ENCODE measurements around the gene NLRP13. TPM values are rescaled to one million over a fixed set of nuclear protein-coding genes. Genes with fewer than 3 reads are reported as not detected.
"Not testable (repeated sequence)": the region's sequence is repeated elsewhere in the genome, so short reads cannot be mapped to it uniquely, and the experiment has no call there.

Gene NLRP13, protein sequence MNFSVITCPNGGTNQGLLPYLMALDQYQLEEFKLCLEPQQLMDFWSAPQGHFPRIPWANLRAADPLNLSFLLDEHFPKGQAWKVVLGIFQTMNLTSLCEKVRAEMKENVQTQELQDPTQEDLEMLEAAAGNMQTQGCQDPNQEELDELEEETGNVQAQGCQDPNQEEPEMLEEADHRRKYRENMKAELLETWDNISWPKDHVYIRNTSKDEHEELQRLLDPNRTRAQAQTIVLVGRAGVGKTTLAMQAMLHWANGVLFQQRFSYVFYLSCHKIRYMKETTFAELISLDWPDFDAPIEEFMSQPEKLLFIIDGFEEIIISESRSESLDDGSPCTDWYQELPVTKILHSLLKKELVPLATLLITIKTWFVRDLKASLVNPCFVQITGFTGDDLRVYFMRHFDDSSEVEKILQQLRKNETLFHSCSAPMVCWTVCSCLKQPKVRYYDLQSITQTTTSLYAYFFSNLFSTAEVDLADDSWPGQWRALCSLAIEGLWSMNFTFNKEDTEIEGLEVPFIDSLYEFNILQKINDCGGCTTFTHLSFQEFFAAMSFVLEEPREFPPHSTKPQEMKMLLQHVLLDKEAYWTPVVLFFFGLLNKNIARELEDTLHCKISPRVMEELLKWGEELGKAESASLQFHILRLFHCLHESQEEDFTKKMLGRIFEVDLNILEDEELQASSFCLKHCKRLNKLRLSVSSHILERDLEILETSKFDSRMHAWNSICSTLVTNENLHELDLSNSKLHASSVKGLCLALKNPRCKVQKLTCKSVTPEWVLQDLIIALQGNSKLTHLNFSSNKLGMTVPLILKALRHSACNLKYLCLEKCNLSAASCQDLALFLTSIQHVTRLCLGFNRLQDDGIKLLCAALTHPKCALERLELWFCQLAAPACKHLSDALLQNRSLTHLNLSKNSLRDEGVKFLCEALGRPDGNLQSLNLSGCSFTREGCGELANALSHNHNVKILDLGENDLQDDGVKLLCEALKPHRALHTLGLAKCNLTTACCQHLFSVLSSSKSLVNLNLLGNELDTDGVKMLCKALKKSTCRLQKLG
- total RNA-seq, result not detected in 2 replicates

DNA sequence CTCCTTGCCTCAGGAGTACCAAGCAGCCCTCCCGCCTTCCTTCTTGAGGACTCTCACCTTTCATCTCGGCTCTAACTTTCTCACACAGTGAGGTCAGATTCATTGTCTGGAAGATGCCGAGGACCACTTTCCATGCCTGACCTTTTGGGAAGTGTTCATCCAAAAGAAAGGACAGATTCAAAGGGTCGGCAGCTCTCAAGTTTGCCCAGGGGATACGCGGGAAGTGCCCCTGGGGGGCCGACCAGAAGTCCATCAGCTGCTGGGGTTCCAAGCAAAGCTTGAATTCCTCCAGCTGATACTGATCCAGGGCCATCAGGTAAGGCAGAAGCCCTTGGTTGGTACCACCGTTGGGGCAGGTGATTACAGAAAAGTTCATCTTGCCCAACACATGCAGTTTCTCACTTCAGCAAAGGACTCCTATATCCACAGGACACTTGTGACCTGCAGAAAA, at the start of gene NLRP13:
Gene NLRP13 (minus strand): TSS at position 401 of the 451 bp plus-strand sequence. CDS start 25 bp downstream, at position 376.
- intact Hi-C loops (cut with micrococcal nuclease), result no loop called here

DNA sequence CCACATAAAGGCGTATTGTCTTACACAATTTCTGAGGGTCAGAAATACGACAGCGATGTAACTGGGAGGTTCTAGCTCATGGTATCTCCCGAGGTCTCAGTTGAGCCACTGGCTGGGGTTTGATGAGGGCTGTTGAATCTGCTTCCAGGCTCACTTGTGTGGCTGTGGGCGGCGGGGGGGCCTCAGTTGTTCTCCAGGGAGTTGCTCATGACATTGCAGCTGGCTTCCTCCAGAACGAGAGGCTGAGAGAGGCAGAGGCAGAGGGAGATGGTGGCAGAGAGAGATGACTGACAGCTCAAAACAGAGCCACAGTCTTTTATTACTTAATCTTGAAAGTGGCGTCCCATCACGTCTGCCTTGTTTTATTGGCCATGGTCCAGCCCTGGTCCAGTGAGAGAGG, 48.3 kb upstream of the NLRP13 start:
- intact Hi-C loops (cut with micrococcal nuclease), result no loop called here

DNA sequence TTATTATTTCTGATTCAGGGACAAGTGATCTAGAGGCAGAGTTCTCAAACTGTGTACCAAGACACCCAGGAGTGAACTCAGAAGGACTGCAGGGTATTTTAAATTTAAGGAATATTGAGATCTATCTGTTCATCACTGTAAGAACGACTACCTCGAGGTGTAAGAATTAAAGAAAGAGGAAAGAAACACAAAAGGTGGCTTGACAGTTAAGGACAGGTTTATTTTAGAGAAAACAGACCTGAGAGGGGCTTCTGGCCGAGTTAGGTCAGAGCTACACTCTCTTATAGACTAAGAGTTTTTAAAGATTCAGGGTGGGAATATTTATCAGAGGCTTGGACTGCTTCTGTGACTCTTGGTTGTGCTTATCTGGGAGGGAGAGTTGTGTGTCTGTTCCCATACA, 41.8 kb upstream of the NLRP13 start:
- intact Hi-C loops (cut with micrococcal nuclease), result no loop called here

DNA sequence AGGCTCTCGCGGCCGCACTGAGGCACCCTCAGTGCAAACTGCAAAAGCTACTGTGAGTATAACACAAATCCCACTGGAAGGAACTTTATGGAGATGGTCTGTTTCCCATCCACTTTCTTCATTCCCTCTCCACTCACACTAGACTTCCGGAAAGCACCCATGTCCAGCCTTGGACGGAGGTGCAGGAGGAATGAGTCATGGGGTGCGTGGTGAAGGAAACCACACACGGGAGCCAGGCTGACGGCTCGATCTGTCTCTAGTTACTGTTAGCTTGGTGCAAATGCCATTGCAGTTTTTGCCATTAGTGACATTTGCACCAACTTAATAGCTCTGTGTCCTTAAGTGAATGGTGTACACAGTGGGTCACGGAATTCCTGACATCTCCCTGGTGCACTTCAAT, 30.1 kb upstream of the NLRP13 start:
- intact Hi-C loops (cut with micrococcal nuclease), result no loop called here

DNA sequence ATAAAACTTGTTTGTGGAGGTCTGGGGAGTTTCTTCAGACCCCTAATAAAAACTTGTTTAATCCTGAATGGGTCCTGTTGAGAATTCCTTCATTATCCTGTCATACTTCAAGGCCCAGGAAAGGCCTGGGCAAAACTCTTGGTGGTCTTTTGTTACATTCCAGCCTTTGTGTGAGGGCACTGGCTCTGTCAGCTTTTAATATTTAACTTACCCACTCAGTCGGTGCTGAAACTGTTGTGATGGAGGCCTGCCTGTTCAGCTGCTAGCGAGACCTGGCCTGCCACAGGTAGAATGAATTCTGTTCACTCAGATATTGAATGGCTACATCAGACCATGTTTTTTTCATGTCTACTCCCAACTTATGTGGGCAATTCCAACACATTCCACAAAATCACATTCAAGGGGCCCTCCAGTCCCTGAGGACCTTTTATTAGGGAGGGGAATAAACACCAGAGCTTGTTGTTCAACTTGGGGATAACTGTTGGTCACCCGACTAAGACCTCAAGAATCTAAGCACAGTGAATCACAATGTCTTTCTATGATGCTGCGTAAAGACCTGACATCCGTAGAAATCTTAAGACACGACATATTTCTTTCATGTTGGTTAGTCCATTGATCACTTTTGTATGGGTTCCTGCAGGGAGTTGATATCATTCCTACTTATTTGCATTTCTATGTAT, 28.0 kb upstream of the NLRP13 start:
- intact Hi-C loops (cut with micrococcal nuclease), result no loop called here

DNA sequence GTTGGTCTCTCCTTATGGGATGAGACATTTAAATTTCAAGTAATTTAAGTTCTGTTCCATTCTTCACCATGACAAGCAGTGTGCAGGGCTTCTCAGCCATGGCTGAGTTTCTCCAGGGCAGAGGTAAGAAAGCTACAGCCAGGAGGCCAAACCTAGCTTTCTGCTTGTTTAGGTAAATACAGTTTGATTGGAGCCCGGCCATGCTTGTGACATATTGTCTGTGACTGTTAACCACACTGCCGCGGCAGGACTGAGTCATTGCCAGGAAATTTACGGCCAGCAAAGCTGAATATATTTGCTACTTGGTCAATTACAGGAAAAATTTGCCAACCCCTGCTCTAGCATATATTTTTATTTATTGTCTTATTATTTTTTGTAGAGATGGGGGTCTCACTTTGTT, 26.2 kb upstream of the NLRP13 start:
- intact Hi-C loops (cut with micrococcal nuclease), result no loop called here

DNA sequence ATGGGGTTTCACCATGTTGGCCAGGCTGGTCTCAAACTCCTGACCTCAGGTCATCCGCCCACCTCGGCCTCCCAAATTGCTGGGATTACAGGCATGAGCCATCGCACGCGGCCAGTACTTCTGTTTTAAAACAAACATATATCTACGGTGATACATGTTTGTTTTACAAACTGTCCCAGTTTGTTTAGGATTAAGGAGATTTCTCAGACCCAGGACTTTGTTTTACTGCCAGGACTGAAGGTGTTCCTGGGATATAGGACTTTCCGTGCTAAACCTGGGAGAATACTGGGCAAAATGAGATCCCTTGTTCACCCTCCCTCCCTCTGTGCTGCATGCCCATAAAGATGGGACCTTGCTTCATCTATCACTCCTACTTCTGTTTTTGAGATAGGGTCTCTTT, 24.3 kb upstream of the NLRP13 start:
- intact Hi-C loops (cut with micrococcal nuclease), result no loop called here

DNA sequence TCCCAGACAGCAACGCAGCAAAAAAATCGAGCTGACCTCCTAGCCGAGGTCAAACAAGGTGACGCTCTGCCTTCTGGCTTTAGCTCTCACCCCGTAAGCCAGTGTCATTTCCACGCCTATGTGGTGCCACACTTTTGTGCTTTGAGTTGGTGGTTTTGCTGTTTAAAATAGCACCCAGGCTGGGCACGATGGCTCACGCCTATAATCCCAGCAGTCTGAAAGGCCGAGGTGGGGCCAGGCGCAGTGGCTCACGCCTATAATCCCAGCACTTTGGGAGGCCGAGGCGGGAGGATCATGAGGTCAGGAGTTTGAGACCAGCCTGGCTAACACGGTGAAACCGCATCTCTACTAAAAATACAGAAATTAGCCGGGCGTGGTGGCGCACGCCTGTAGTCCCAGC, 18.4 kb upstream of the NLRP13 start:
- intact Hi-C loops (cut with micrococcal nuclease), result not testable (repeated sequence)

DNA sequence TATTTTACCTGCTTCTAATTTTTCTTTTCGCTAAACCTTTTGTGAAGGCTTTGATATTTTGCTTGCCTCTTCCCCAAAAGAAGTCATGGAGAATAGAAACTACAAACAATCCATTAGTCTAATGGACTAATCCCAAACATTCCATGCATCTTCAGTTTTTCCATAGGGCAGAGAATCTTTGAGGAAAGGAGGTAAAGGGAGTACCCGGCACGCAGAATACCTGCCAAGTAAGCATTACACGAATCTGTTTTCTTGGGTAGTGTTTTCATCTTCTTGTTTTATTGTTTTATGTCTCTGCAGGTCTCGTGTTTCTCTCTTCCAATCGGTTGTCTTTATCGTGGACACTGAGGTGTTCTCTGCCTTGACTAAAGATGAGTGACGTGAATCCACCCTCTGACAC, 15.4 kb upstream of the NLRP13 start, which contains the start of gene NLRP8:
Gene NLRP8 (plus strand): TSS at position 301 of the 400 bp plus-strand sequence.
- intact Hi-C loops (cut with micrococcal nuclease), result no loop called here

DNA sequence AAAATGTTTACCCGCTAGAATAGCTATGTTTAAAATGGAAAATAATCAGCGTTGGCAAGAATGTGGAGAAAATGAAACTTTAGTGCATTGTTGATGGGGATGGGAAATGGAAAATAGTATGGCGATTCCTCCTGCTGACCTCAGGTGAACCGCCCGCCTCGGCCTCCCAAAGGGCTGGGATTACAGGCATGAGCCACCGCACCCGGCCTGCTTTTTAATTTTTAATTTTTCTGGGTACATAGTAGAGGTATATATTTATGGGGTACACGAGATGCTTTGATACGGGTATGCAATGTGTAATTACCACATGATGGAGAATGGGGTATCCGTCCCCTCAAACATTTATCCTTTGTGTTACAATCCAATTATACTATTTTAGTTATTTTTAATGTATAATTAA, 8.2 kb upstream of the NLRP13 start:
- intact Hi-C loops (cut with micrococcal nuclease), result no loop called here

DNA sequence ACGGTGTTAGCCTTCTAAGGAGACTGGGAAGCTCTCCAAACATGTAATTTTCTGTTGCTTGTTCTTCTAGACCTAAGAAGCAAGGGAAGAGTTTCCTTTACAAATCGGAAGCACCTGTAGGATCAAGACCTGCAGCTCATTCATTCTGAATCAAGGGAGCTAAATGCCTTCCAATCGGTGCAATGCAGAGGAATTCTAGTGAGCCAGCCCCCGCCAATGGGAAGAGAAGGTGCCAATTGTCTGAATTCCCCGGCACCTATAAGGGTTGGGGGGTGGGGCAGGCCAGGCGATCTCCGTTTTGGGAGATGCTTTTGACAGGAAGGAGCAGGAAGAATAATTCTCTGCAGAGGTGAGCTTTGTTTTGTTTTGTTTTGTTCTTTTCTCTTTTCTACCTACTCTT, 7.1 kb upstream of the NLRP13 start:
- intact Hi-C loops (cut with micrococcal nuclease), result no loop called here

DNA sequence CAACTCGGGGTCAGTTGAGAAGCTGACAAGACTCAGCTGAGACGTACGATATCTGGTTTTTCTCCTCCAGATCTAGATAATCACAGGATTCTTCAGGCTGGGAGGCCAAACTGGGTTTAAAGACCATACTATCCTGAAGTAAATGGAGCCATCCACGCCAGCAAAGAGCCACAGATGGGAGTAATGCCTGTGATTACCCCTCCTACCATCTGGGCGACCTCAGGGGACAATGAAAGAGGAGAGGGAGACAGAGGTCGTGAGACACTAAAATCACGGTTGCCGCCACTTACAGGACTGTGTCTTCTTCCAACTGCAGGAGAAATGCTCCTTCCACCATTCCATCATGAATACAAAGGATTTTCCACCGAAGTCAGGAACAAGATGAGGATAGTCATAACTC, 3.1 kb upstream of the NLRP13 start:
- intact Hi-C loops (cut with micrococcal nuclease), result no loop called here

DNA sequence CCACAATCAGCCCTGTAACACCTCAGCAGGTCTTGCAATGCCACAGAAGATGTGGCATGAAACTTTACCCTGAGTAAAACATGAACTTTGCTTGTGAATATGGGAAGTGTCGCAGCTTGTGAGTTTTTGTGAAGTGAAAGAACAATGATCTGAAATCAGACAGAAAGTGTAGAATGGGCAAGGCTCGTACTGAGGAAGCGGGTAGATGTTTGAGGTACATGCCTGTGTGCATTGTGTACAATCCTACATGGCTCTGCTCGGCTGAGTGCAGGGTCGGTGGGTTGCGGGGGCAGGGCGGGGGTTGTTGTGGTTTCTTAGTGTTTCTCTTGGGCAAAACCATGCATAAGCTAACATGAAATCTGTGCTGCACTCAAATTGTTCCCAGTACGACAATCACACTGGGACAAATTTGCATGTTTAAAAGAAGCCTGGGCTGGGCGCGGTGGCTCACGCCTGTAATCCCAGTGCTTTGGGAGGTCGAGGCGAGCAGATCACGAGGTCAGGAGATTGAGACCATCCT, 1.1 kb downstream of the NLRP13 start:
- intact Hi-C loops (cut with micrococcal nuclease), result no loop called here

DNA sequence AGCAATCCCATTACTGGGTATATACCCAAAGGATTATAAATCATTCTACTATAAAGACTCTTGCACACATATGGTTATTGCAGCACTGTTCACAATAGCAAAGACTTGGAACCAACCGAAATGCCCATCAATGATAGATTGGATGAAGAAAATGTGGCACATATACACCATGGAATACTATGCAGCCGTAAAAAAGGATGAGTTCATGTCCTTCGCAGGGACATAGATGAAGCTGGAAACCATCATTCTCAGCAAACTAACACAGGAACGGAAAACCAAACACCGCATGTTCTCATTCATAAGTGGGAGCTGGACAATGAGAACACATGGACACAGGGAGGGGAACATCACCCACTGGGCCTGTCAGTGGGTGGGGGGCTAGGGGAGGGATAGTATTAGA, 2.9 kb downstream of the NLRP13 start:
- intact Hi-C loops (cut with micrococcal nuclease), result not testable (repeated sequence)

DNA sequence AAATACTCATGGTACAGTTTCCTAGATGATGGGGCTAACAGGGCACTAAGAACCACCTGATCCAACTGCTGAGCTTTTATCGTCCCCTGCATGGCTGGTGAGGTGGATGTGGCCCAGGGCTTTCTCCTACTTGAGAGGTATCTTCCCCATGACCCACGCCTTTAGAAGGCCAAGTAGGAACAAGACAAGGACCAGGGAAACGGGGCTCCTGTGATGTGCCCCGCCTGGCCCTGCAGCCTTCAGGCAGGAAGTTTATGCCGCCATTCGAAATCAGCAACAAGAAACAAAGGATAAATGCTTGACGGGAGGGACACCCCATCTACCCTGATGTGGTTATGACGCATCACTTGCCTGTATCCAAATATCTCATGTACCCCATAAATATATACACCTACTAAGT, 4.1 kb downstream of the NLRP13 start:
- intact Hi-C loops (cut with micrococcal nuclease), result no loop called here

DNA sequence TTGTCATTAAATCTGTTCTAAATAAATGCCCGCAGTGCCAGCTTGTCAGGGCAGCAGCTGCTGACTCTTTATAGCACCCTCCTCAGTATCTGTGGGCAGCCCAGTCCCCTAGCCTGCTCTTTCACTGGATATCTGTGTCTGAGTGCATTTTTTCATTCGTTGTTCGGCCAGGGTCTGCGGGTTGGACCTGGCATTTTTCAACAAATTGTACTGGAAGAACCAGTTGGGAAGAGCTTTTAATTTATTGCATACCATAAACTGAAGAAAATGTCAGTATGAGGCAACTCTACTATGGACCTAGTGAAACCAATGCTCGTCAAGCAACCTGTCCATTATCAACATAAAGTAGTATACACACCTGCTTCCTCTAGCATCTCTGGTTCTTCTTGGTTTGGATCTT, 8.6 kb downstream of the NLRP13 start:
- intact Hi-C loops (cut with micrococcal nuclease), result no loop called here

DNA sequence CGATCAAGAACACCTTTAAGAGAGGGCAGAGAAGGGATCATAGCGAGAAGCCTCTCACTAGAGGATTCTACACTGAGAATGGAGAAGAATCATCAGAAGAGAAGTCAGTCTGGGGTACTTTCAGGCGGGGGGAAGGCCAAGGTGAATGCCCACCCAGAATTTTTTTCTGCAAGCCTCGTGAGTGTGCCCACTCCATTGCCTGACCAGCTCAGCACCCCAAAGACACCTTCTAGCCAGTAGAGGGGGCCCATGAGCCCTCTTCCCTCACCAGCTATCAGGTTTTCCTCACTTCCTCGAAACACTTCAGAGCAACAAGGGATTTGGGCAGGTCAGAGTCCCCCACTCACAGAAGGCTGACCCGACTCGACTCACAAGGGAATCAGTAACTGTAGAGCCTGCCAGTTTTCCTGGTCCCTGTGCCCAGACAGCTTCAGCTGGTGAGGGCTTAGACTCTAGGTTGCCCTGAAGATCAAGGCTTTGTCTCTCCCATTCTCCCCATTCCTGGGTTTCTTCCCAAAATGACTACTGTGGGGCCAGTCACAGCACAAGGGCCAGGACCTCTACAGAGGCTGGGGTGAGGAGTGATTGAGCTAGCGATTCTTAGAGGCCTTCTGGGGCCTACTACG, 18.4 kb downstream of the NLRP13 start:
- intact Hi-C loops (cut with micrococcal nuclease), result no loop called here

DNA sequence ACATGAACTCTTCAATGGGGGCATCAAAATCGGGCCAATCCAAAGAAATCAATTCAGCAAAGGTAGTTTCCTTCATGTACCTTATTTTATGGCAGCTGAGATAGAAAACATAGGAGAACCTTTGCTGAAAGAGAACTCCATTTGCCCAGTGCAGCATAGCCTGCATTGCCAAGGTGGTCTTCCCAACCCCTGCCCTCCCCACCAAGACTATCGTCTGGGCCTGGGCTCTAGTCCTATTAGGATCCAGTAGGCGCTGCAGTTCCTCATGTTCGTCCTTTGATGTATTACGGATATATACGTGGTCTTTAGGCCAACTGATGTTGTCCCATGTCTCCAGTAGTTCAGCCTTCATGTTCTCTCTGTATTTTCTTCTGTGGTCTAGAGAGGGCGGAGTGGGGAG, 19.2 kb downstream of the NLRP13 start:
- intact Hi-C loops (cut with micrococcal nuclease), result no loop called here

DNA sequence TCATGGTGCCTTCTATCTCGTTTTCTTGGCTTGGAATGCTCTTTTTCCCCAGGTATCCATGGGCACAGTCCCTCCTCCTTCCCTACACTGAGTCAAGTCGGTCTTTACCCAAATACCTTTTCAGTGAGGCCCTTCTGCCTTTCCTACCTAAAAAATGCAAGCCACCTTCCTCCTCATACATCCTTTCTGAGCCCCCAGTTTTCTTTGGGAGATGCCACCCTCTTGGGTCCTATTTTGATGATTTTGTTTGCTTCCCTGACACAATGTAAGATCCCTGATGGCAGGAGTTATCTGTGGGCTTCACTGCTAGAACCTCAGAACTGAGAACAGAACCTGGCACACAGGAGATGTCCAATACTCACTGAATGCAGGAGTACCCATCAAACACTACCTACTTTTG, 22.3 kb downstream of the NLRP13 start:
- intact Hi-C loops (cut with micrococcal nuclease), result no loop called here

DNA sequence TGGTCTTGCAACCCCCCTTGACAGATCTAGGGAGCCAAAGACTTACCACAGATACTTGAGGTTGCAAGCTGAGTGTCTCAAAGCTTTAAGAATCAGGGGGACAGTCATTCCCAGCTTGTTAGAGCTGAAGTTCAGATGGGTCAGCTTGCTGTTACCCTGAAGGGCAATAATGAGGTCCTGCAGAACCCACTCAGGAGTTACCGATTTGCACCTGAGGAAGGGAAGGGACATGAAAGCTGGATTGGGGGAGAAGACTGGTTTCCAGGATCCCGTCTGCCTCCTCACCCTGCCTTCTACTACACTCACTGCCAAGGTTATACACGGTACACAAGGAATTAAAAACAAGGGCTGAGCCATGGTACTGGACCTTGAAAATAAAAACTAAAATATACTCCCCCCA, 24.4 kb downstream of the NLRP13 start:
- intact Hi-C loops (cut with micrococcal nuclease), result no loop called here

DNA sequence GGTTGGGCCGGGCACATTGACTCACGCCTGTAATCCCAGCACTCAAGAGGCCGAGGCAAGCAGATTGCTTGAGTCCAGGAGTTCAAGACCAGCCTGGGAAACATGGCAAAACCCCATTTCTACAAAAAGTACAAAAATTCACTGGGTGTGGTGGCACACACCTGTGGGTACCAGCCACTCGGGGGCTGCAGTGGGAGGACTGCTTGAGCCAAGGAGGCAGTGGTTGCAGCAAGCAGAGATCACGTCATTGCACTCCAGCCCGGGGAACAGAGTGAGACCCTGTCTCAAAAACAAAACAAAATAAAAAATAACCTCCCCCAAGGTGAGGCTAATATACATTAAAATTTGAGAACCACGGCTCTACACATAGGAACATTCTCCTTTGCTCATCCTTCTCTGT, 24.9 kb downstream of the NLRP13 start:
- intact Hi-C loops (cut with micrococcal nuclease), result no loop called here
